MM.1S (cell line): Measurements from ENCODE around the gene ATR.

Experiments
- DNase-seq: peaks from one replicate; pipeline ENCODE4 v3.0.0-alpha.2; 2015
- H2AFZ ChIP-seq: fragments of 300-600 bp; sonication (generic); 2 replicates; pipeline ENCODE4 v1.6.0; 2016; ENCODE audit warnings: antibody characterized with exemption, low read length
- H3F3A ChIP-seq: fragments of 300-600 bp; sonication (generic); 2 replicates; pipeline ENCODE4 v1.6.1; 2016; ENCODE audit warnings: mild to moderate bottlenecking, antibody characterized with exemption, low read length, moderate library complexity, mixed read lengths; ENCODE audit not compliant: insufficient read depth
- H3K27ac ChIP-seq: fragments of 300-600 bp; sonication (generic); 2 replicates; pipeline ENCODE4 v1.5.1; 2016; ENCODE audit warnings: mild to moderate bottlenecking, low read length
- H3K27me3 ChIP-seq: fragments of 300-600 bp; sonication (generic); replicated peaks from 2 replicates; pipeline ENCODE4 v1.6.0; 2016; ENCODE audit warnings: low read length; ENCODE audit not compliant: insufficient read depth
- H3K36me3 ChIP-seq: fragments of 300-600 bp; sonication (generic); replicated peaks from 2 replicates; pipeline ENCODE4 v1.6.1; 2016; ENCODE audit warnings: mild to moderate bottlenecking, low read length, mixed read lengths; ENCODE audit not compliant: insufficient read depth
- H3K4me1 ChIP-seq: fragments of 300-600 bp; sonication (generic); 2 replicates; pipeline ENCODE4 v1.6.1; 2016; ENCODE audit warnings: low read length, mixed read lengths
- H3K4me2 ChIP-seq: fragments of 300-600 bp; sonication (generic); 2 replicates; pipeline ENCODE4 v1.6.0; 2016; ENCODE audit warnings: low read depth, low read length
- H3K4me3 ChIP-seq: fragments of 300-600 bp; sonication (generic); 2 replicates; pipeline ENCODE4 v1.5.1; 2016; ENCODE audit warnings: low read length, mixed read lengths
- H3K79me2 ChIP-seq: fragments of 300-600 bp; sonication (generic); 2 replicates; pipeline ENCODE4 v1.6.1; 2016; ENCODE audit warnings: mixed run types, low read length, mixed read lengths
- H3K9ac ChIP-seq: fragments of 300-600 bp; sonication (generic); 2 replicates; pipeline ENCODE4 v1.6.1; 2016; ENCODE audit warnings: low read length, mixed read lengths
- H3K9me2 ChIP-seq: fragments of 300-600 bp; sonication (generic); replicated peaks from 2 replicates; pipeline ENCODE4 v1.6.1; 2016; ENCODE audit warnings: mild to moderate bottlenecking, low read length, mixed read lengths; ENCODE audit not compliant: insufficient read depth
- H3K9me3 ChIP-seq: fragments of 300-600 bp; sonication (generic); replicated peaks from 2 replicates; pipeline ENCODE4 v1.6.1; 2016; ENCODE audit warnings: mild to moderate bottlenecking, low read length, mixed read lengths; ENCODE audit not compliant: insufficient read depth
- H4K20me1 ChIP-seq: fragments of 300-600 bp; sonication (generic); 2 replicates; pipeline ENCODE4 v1.6.1; 2016; ENCODE audit warnings: mild to moderate bottlenecking, low read length, moderate library complexity, mixed read lengths; ENCODE audit not compliant: insufficient read depth
- CTCF ChIP-seq: fragments of 300-600 bp; sonication (generic); IDR thresholded peaks from 2 replicates; pipeline ENCODE4 v1.5.1; 2016; ENCODE audit warnings: antibody characterized with exemption, low read length, mixed read lengths
- EZH2 ChIP-seq: fragments of 300-600 bp; sonication (generic); optimal IDR thresholded peaks from 2 replicates; pipeline ENCODE3; 2017; ENCODE audit warnings: low read depth, mild to moderate bottlenecking, antibody characterized with exemption, low read length, mixed read lengths
- EZH2phosphoT487 ChIP-seq: fragments of 300-600 bp; sonication (generic); IDR thresholded peaks from 2 replicates; pipeline ENCODE4 v1.6.1; 2018; ENCODE audit warnings: antibody characterized with exemption, low read length

The ATR gene

GRCh38 chr3:142578329-142579223 is at the start of gene ATR:
TSS of gene ATR (minus strand) at chr3:142578733. CDS start at chr3:142578704, 29 bp downstream.
- Histone ChIP-seq H3K9ac (peak within 1 kb of the TSS; percentile 97), H3K4me3 (peak within 1 kb of the TSS; percentile 98), H3K27ac (peak within 1 kb of the TSS; percentile 81), H4K20me1 (no peaks in the 10 kb centered on the region), H3K27me3 (no peaks in the 10 kb centered on the region), H3K36me3 (no peaks in the 10 kb centered on the region), H2AFZ (peak within 1 kb of the TSS; percentile 93), H3K9me2 (no peaks in the 10 kb centered on the region), H3F3A (peaks cover 6% of the 10 kb centered on the region; the same call in 1 of the 2 replicates), H3K4me1 (peaks cover 12% of the 10 kb centered on the region), H3K4me2 (peak within 1 kb of the TSS; percentile 89), H3K79me2 (peaks cover 50% of the 10 kb centered on the region), H3K9me3 (no peaks in the 10 kb centered on the region)
- peak; percentile 98 for DNase-seq
- no peak for TF ChIP-seq EZH2phosphoT487
- no peak for TF ChIP-seq EZH2
- TF ChIP-seq CTCF: no peak

GRCh38 chr3:142626971-142627370 is 48.4 kb upstream of the ATR start:
- Histone ChIP-seq H2AFZ (no peak overlapping the region), H3K79me2 (no peaks in the 10 kb centered on the region), H3K27ac (no peak overlapping the region), H3F3A (no peaks in the 10 kb centered on the region), H3K9me2 (no peaks in the 10 kb centered on the region), H3K36me3 (no peaks in the 10 kb centered on the region), H3K4me3 (no peak overlapping the region), H3K4me2 (no peak overlapping the region), H4K20me1 (no peaks in the 10 kb centered on the region), H3K9ac (no peak overlapping the region), H3K9me3 (no peaks in the 10 kb centered on the region), H3K4me1 (no peaks in the 10 kb centered on the region), H3K27me3 (no peaks in the 10 kb centered on the region)
- DNase-seq: no peak
- TF ChIP-seq EZH2phosphoT487 (no peak), EZH2 (no peak), CTCF (no peak)

- no peak overlapping the region for H2AFZ ChIP-seq
- no peaks in the 10 kb centered on the region for H3K4me1 ChIP-seq
- H4K20me1 ChIP-seq: no peaks in the 10 kb centered on the region
- no peaks in the 10 kb centered on the region for H3K9me3 ChIP-seq
- H3K27ac ChIP-seq: no peak overlapping the region
- DNase-seq: no peak
- H3K4me2 ChIP-seq: no peak overlapping the region
- H3K9me2 ChIP-seq: no peaks in the 10 kb centered on the region
- no peaks in the 10 kb centered on the region for H3K27me3 ChIP-seq
- H3F3A ChIP-seq: no peaks in the 10 kb centered on the region
- H3K4me3 ChIP-seq: no peak overlapping the region
- TF ChIP-seq EZH2phosphoT487 (no peak), EZH2 (no peak), CTCF (no peak)
- no peaks in the 10 kb centered on the region for H3K79me2 ChIP-seq
- H3K9ac ChIP-seq: no peak overlapping the region
- H3K36me3 ChIP-seq: no peaks in the 10 kb centered on the region
Measured at GRCh38 chr3:142625153-142625440, 46.6 kb upstream of the ATR start.
